Trophoblast cell (in vitro differentiated cells and primary cell): ENCODE results near the gene APPBP2.
"Not testable (repeated sequence)": the region's sequence is repeated elsewhere in the genome, so short reads cannot be mapped to it uniquely, and the experiment has no call there.

ENCODE experiments used
- DNase-seq, 2 donors: peaks; one replicate each; pipeline ENCODE4 v3.0.0-alpha.2; 2016
- H2AFZ ChIP-seq: 2 replicates; pipeline ENCODE4 v1.6.1; 2013; ENCODE audit warnings: low read length, moderate library complexity, mild to moderate bottlenecking; ENCODE audit not compliant: insufficient read depth, poor library complexity
- H2AK5ac ChIP-seq: 2 replicates; pipeline ENCODE4 v1.6.1; 2013; ENCODE audit warnings: mild to moderate bottlenecking, low read length
- H2BK120ac ChIP-seq: 2 replicates; pipeline ENCODE4 v1.6.1; 2013; ENCODE audit warnings: low read length, mild to moderate bottlenecking, moderate library complexity; ENCODE audit not compliant: insufficient read depth, poor library complexity
- H2BK12ac ChIP-seq: 2 replicates; pipeline ENCODE4 v1.6.1; 2013; ENCODE audit warnings: mild to moderate bottlenecking, low read length, moderate library complexity
- H2BK5ac ChIP-seq: 2 replicates; pipeline ENCODE4 v1.6.1; 2013; ENCODE audit warnings: low read length, low read depth, moderate library complexity, mild to moderate bottlenecking; ENCODE audit not compliant: poor library complexity
- H3K14ac ChIP-seq: 2 replicates; pipeline ENCODE4 v1.6.1; 2013; ENCODE audit warnings: mild to moderate bottlenecking, low read length
- H3K18ac ChIP-seq: 2 replicates; pipeline ENCODE4 v1.6.1; 2013; ENCODE audit warnings: mild to moderate bottlenecking, low read length
- H3K23ac ChIP-seq: 2 replicates; pipeline ENCODE4 v1.6.1; 2013; ENCODE audit warnings: low read length
- H3K27ac ChIP-seq: 2 replicates; pipeline ENCODE4 v1.5.1; 2013; ENCODE audit warnings: low read depth, mild to moderate bottlenecking, inconsistent platforms, low read length, moderate library complexity
- H3K27me3 ChIP-seq: 2 replicates; pipeline ENCODE4 v1.6.1; 2013; ENCODE audit warnings: inconsistent platforms, mild to moderate bottlenecking, low read length, moderate library complexity; ENCODE audit not compliant: insufficient read depth
- H3K36me3 ChIP-seq, 2 experiments: 1 replicate in 1 of 2; 2 replicates in 1 of 2; pipeline ENCODE4 v1.6.1; 2013; ENCODE audit warnings: low read length in 2 of 2, mild to moderate bottlenecking in 2 of 2, moderate library complexity in 1 of 2; ENCODE audit not compliant: insufficient read depth in 2 of 2, control insufficient read depth in 1 of 2
- H3K4ac ChIP-seq: 2 replicates; pipeline ENCODE4 v1.6.1; 2013; ENCODE audit warnings: low read depth, mild to moderate bottlenecking, low read length, moderate library complexity
- H3K4me1 ChIP-seq, 2 experiments: 1 replicate in 1 of 2; 2 replicates in 1 of 2; pipeline ENCODE4 v1.6.1; 2013; ENCODE audit warnings: low read length in 2 of 2, mild to moderate bottlenecking in 2 of 2, moderate library complexity in 1 of 2; ENCODE audit not compliant: insufficient read depth in 2 of 2, control insufficient read depth in 1 of 2
- H3K4me2 ChIP-seq: 2 replicates; pipeline ENCODE4 v1.6.1; 2013; ENCODE audit warnings: inconsistent platforms, mild to moderate bottlenecking, low read length, moderate library complexity
- H3K4me3 ChIP-seq: 2 replicates; pipeline ENCODE4 v1.5.1; 2013; ENCODE audit warnings: mild to moderate bottlenecking, low read depth, low read length, inconsistent platforms
- H3K79me1 ChIP-seq: one replicate; pipeline ENCODE4 v1.6.1; 2013; ENCODE audit warnings: low read length
- H3K79me2 ChIP-seq: 2 replicates; pipeline ENCODE4 v1.6.1; 2013; ENCODE audit warnings: low read length, mild to moderate bottlenecking; ENCODE audit not compliant: control insufficient read depth, insufficient read depth, poor library complexity
- H3K9ac ChIP-seq: 2 replicates; pipeline ENCODE4 v1.6.1; 2013; ENCODE audit warnings: mild to moderate bottlenecking, low read length
- H3K9me3 ChIP-seq: 2 replicates; pipeline ENCODE4 v1.6.1; 2013; ENCODE audit warnings: low read depth, mild to moderate bottlenecking, control low read depth, inconsistent platforms, low read length; ENCODE audit not compliant: insufficient read depth
- H4K12ac ChIP-seq: 2 replicates; pipeline ENCODE4 v1.6.1; 2013; ENCODE audit warnings: low read depth, mild to moderate bottlenecking, low read length, moderate library complexity
- H4K8ac ChIP-seq: 2 replicates; pipeline ENCODE4 v1.6.1; 2013; ENCODE audit warnings: low read depth, mild to moderate bottlenecking, low read length, moderate library complexity
- H4K91ac ChIP-seq: one replicate; pipeline ENCODE4 v1.6.1; 2013; ENCODE audit warnings: low read depth, mild to moderate bottlenecking, low read length, moderate library complexity
- WGBS: extraction: QIAGEN DNeasy Blood & Tissue Kit; methylation state at CpG from one replicate; pipeline ENCODE4 v1.1.7; 2013; ENCODE audit warnings: missing lambda C conversion rate; ENCODE audit not compliant: insufficient read length, insufficient coverage; ENCODE audit errors: extremely low coverage; 5-methylcytosine and 5-hydroxymethylcytosine counted together

Gene APPBP2

DNA sequence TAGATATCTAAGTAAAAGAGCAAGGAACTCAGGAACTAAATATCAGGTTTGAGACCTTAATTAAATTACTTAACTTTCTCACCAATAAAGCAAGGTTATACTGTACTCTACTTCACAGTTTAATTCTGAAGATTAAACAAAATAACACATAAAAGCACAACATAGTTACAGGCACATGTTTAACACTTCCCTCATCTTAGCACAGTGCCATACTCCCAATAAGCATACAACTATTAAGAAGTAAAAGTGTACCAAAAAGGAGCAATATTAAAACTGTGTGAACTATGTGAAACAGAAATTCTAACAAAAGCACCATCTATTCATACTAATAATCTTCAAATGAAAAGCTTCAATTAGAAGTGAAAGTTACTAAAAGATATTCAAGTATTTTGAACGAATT is 2.2 kb downstream of the APPBP2 start:
- Histone ChIP-seq H3K9ac (no peak overlapping the region), H3K4me3 (no peak overlapping the region), H4K8ac (no peak overlapping the region), H2BK120ac (no peak overlapping the region), H3K18ac (no peak overlapping the region), H2AFZ (no peak overlapping the region), H3K4ac (no peak overlapping the region), H2BK12ac (no peak overlapping the region), H4K91ac (no peak overlapping the region), H3K14ac (no peak overlapping the region), H4K12ac (no peak overlapping the region), H3K27me3 (no peaks in the 10 kb centered on the region), H3K9me3 (no peaks in the 10 kb centered on the region), H3K23ac (no peak overlapping the region), H2BK5ac (no peak overlapping the region), H2AK5ac (no peak overlapping the region), H3K79me1 (peaks cover 13% of the 10 kb centered on the region), H3K27ac (no peak overlapping the region), H3K4me2 (no peak overlapping the region), H3K4me1 (peaks cover 2 to 3% of the 10 kb centered on the region in 2 experiments), H3K36me3 (peaks cover 9 to 16% of the 10 kb centered on the region in 2 experiments), H3K79me2 (peaks cover 25% of the 10 kb centered on the region)
- no peak for DNase-seq
- WGBS: no CpG with 5 or more reads among the region's 1 CpG

DNA sequence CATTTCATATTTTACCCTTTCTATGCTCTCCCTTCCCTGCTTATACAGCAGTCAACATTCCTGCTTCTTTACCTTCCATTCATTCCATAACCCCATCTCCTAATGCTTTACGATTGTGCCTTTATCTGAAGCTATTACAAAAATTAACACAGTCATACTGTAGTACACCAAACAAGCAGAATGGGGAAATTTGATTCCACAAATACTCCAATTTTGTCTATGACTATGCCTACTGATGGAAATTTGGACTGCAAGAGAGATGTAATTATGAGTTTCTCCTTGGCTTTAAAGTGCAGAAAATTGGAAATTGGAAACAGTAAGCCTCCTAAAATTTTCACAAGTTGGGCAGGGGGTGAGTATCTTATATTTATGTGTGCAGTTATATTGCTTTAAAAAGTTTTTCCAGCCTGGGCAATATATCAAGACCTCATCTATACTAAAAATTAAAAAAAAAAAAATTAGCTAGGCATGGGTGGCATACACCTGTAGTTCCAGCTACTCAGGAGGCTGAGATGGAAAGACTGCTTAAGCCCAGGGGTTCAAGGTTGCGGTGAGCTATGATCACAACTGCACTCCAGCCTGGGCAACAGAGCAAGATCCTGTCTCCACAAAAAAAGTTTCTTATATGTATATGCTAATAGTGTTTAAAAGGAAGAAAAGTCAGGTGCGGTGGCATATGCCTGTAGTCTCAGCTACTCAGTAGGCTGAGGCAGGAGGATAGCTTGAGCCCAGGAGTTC is 3.0 kb downstream of the APPBP2 start:
- Histone ChIP-seq H2AK5ac (no peak overlapping the region), H3K4me3 (no peak overlapping the region), H3K4ac (peak overlapping the region; percentile 94), H3K4me1 (peaks cover 2% of the 10 kb centered on the region in 2 experiments), H2BK5ac (no peak overlapping the region), H3K9ac (no peak overlapping the region), H2AFZ (no peak overlapping the region), H3K14ac (no peak overlapping the region), H3K79me2 (peaks cover 26% of the 10 kb centered on the region), H3K36me3 (peaks cover 12 to 22% of the 10 kb centered on the region in 2 experiments), H3K4me2 (no peak overlapping the region), H3K27ac (no peak overlapping the region), H4K12ac (no peak overlapping the region), H3K9me3 (no peaks in the 10 kb centered on the region), H3K23ac (no peak overlapping the region), H4K8ac (no peak overlapping the region), H2BK12ac (no peak overlapping the region), H3K27me3 (no peaks in the 10 kb centered on the region), H3K18ac (no peak overlapping the region), H3K79me1 (peaks cover 13% of the 10 kb centered on the region), H2BK120ac (no peak overlapping the region), H4K91ac (no peak overlapping the region)
- peak in 1 of 2 donors; percentile 49 for DNase-seq
- no CpG with 5 or more reads among the region's 3 CpGs for WGBS

DNA sequence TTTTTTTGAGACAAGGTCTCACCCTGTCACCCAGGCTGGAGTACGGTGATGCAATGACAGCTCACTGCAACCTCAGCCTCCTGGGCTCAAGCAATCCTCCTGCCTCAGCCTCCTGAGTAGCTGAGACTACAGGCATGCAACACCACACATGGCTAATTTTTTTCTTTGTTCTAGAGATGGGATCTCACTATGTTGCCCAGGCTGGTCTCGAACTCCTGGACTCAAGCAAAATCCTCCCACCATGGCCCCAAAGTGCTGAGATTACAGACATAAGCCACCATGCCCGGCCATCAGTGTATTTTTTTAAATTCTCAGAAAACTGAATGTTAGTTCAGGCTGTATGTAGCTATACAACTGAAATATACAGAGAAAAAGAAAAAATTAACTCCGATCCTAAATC is 6.2 kb downstream of the APPBP2 start:
- Histone ChIP-seq H2BK120ac (no peak overlapping the region), H3K9me3 (no peaks in the 10 kb centered on the region), H3K4ac (no peak overlapping the region), H3K27me3 (no peaks in the 10 kb centered on the region), H3K27ac (no peak overlapping the region), H3K14ac (no peak overlapping the region), H4K8ac (no peak overlapping the region), H3K4me2 (no peak overlapping the region), H2AK5ac (no peak overlapping the region), H3K9ac (no peak overlapping the region), H3K23ac (no peak overlapping the region), H2BK12ac (no peak overlapping the region), H3K4me3 (no peak overlapping the region), H3K79me1 (no peaks in the 10 kb centered on the region), H3K4me1 (peaks cover 2% of the 10 kb centered on the region in 2 experiments), H2BK5ac (no peak overlapping the region), H4K91ac (no peak overlapping the region), H3K79me2 (peaks cover 14% of the 10 kb centered on the region), H4K12ac (no peak overlapping the region), H3K18ac (no peak overlapping the region), H2AFZ (no peak overlapping the region), H3K36me3 (peaks cover 14 to 24% of the 10 kb centered on the region in 2 experiments)
- no peak for DNase-seq
- WGBS: no CpG with 5 or more reads among the region's 4 CpGs

DNA sequence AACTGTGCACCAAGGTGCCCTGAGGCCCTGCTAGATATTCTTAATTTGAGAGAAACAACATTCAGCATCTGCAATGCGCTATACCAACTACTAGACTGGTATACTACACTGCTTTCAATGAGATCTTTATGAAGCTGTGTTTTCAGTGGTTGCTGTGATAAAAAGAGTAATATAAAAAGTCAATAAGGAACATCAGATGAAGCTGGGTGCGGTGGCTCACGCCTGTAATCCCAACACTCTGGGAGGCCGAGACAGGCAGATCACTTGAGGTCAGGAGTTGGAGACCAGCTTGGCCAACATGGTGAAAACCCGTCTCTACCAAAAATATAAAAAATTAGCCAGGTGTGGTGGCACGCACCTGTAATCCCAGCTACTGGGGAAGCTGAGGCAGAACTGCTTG is 10.4 kb downstream of the APPBP2 start:
- not testable (repeated sequence) for H2BK12ac ChIP-seq, DNase-seq, H2AK5ac ChIP-seq, H4K12ac ChIP-seq, H3K23ac ChIP-seq, H4K8ac ChIP-seq, H2BK120ac ChIP-seq, H2AFZ ChIP-seq, H3K18ac ChIP-seq, H3K9ac ChIP-seq, H3K27me3 ChIP-seq, H3K14ac ChIP-seq, H3K4me2 ChIP-seq, H2BK5ac ChIP-seq, H3K4me3 ChIP-seq, H3K27ac ChIP-seq, H3K4me1 ChIP-seq, H3K79me2 ChIP-seq, H3K79me1 ChIP-seq, H3K9me3 ChIP-seq, H4K91ac ChIP-seq
- H3K4ac ChIP-seq: peak overlapping the region; percentile 21
- no CpG with 5 or more reads among the region's 6 CpGs for WGBS
- H3K36me3 ChIP-seq: peaks cover 20 to 27% of the 10 kb centered on the region in 2 experiments
